ENCODE results near the gene CSAD. TPM values are rescaled to one million over a fixed set of nuclear protein-coding genes. Genes with fewer than 3 reads are reported as not detected.
A peak's percentile ranks its signal among the peaks of the same experiment; 100 is the strongest.

Gene CSAD
- total and polyA plus RNA-seq, 2 of the 13 experiments (the other 11 are each of a cell fraction or from before 2014, with no cell fraction given): 7.2 to 23.5 TPM

DNA sequence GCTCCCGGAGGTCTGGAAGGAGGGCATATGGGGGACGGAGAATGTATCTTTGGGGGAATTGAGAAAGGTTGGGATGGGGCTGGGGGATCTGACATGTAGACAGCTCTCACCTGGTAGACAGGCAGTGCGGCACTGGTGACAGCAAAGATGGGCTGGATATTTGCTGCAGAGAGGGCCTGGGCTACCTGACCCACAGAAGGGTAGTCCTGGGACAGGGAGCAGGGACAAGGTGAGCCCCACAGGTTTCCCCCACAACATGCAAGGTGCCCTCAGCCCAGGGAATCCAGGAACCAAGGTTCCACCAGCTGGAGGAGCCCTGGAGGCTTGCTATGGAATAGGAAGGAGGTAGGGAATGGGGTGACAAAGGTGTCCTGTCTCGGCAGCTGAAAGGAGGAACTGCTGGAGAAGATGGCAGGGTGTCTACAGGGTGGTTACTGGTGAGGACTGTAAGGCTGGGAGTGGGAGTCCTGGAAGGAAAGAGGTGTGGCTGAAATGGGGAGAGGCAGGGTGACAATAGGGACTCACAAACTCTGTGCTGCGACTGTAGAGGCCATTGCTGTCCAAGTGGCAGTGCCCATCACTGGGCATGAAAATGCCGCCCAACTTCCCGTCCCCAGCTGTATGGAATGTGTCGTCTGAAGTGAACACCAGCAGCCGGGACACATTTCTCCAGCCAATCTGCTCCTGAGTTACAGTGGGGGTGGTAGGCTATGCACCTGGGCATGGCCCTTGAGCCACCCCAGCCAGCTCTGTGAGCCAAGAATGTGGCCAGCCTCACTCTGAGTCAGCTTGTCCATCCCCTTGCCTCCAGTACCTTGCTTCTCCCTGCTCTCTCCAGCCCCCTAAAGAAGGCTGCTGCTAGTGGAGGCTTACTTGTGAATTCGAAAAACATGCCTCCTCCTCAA lies 15.0 kb upstream of the CSAD start:
- in situ Hi-C loops (cut with HindIII; ENCODE audit: extremely low pct_ligation_motif_present, low pct_unique_long_range_greater_than_20kb) (no loop called here), intact Hi-C loops (cut with micrococcal nuclease; ENCODE audit: unreplicated experiment) (loop anchor here (2.0 kb wide), 1 partner anchor 37 kb away; no protein-coding TSS in a partner anchor)
- Histone ChIP-seq H2AFZ (ENCODE audit: low read length) (no peak overlapping the region), H3K27ac (ENCODE audit: extremely low read length, insufficient read depth, low read length) (no peak overlapping the region), H4K20me1 (ENCODE audit: insufficient read depth, low read length) (peaks cover 2% of the 10 kb centered on the region; the same call in 1 of the 2 replicates), H3K4me2 (ENCODE audit: low read depth, low read length) (no peak overlapping the region), H3K9ac (ENCODE audit: insufficient read depth, low read depth, low read length) (no peak overlapping the region), H3K9me3 (ENCODE audit: low read length) (no peaks in the 10 kb centered on the region), H3K27me3 (ENCODE audit: control insufficient read depth in 1 of 2, insufficient read depth in 2 of 2, low read length in 2 of 2) (0 out of 5 replicates have a peak, but pooled peaks cover 0 to 2% of the 10 kb centered on the region in 2 experiments), H3K36me3 (replicated peaks in 1 of 2; ENCODE audit: control insufficient read depth in 1 of 2, insufficient read depth in 2 of 2, low read length in 2 of 2) (no peaks in the 10 kb centered on the region; a peak in 2 of 5 replicates), H3K79me2 (ENCODE audit: insufficient read depth, low read length) (no peaks in the 10 kb centered on the region), H3K4me1 (ENCODE audit: insufficient read depth, low read length) (peaks cover 42% of the 10 kb centered on the region), H3K4me3 (replicated peaks in 1 of 3; ENCODE audit: insufficient read depth in 1 of 3, low read depth in 2 of 3, low read length in 3 of 3) (no peak overlapping the region)
- ChIA-PET CTCF (ENCODE audit: low intra/inter-chr PET ratio, low total read pairs) (no interaction called here), POLR2A (interaction anchor here (0.7 to 1.6 kb wide), 7 partner anchors 13 to 130 kb away, joined by 3 to 5 read pairs (median 4); partner anchors contain the start of genes PFDN5 and SPRYD3)
- DNase-seq (ENCODE audit: low spot score) (no peak), FAIRE-seq (no peak), ATAC-seq (0 out of 3 replicates have a peak, but pooled peaks have one; percentile 1)
- WGBS (ENCODE audit: low lambda C conversion rate): 70% methylated on average over 10 of the region's 10 CpGs
- no TSS peak for BruUV-seq (replicated peaks)
- peak in 1 of 2 experiments; percentile 18; a peak in 1 of 4 replicates for TF ChIP-seq POLR2A (IDR thresholded peaks at IDR 0.05; ENCODE audit: insufficient read depth in 1 of 2, low read depth in 2 of 2, low read length in 2 of 2)
- TF ChIP-seq HOXA5 (CRISPR knock-in tag; IDR thresholded peaks at IDR 0.05): no peak
- no peak for TF ChIP-seq SAP130 (CRISPR knock-in tag; IDR thresholded peaks at IDR 0.05; ENCODE audit: low read depth)
- TF ChIP-seq ZMYM2 (CRISPR knock-in tag; IDR thresholded peaks at IDR 0.05): no peak
- no peak for TF ChIP-seq SOX5 (CRISPR knock-in tag; IDR thresholded peaks at IDR 0.05; ENCODE audit: borderline replicate concordance)
- TF ChIP-seq PHF20 (CRISPR knock-in tag; IDR thresholded peaks at IDR 0.05): no peak
- no peak for TF ChIP-seq MLLT10 (CRISPR knock-in tag; IDR thresholded peaks at IDR 0.05)
- TF ChIP-seq REXO4 (CRISPR knock-in tag; IDR thresholded peaks at IDR 0.05; ENCODE audit: borderline replicate concordance): no peak
- TF ChIP-seq, protein P1, sequence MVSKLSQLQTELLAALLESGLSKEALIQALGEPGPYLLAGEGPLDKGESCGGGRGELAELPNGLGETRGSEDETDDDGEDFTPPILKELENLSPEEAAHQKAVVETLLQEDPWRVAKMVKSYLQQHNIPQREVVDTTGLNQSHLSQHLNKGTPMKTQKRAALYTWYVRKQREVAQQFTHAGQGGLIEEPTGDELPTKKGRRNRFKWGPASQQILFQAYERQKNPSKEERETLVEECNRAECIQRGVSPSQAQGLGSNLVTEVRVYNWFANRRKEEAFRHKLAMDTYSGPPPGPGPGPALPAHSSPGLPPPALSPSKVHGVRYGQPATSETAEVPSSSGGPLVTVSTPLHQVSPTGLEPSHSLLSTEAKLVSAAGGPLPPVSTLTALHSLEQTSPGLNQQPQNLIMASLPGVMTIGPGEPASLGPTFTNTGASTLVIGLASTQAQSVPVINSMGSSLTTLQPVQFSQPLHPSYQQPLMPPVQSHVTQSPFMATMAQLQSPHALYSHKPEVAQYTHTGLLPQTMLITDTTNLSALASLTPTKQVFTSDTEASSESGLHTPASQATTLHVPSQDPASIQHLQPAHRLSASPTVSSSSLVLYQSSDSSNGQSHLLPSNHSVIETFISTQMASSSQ (IDR thresholded peaks at IDR 0.05; ENCODE audit: low read depth): no peak
- TF ChIP-seq, protein P1 (CRISPR knock-in tag; IDR thresholded peaks at IDR 0.05; ENCODE audit: borderline replicate concordance): no peak
- no peak for TF ChIP-seq ZNF607 (CRISPR knock-in tag; IDR thresholded peaks at IDR 0.05; ENCODE audit: borderline replicate concordance)
- no peak for TF ChIP-seq ZNF83 (CRISPR knock-in tag; IDR thresholded peaks at IDR 0.05; ENCODE audit: borderline replicate concordance)
- TF ChIP-seq, protein P2, sequence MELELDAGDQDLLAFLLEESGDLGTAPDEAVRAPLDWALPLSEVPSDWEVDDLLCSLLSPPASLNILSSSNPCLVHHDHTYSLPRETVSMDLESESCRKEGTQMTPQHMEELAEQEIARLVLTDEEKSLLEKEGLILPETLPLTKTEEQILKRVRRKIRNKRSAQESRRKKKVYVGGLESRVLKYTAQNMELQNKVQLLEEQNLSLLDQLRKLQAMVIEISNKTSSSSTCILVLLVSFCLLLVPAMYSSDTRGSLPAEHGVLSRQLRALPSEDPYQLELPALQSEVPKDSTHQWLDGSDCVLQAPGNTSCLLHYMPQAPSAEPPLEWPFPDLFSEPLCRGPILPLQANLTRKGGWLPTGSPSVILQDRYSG (CRISPR knock-in tag; IDR thresholded peaks at IDR 0.05): no peak
- TF ChIP-seq, protein P3, sequence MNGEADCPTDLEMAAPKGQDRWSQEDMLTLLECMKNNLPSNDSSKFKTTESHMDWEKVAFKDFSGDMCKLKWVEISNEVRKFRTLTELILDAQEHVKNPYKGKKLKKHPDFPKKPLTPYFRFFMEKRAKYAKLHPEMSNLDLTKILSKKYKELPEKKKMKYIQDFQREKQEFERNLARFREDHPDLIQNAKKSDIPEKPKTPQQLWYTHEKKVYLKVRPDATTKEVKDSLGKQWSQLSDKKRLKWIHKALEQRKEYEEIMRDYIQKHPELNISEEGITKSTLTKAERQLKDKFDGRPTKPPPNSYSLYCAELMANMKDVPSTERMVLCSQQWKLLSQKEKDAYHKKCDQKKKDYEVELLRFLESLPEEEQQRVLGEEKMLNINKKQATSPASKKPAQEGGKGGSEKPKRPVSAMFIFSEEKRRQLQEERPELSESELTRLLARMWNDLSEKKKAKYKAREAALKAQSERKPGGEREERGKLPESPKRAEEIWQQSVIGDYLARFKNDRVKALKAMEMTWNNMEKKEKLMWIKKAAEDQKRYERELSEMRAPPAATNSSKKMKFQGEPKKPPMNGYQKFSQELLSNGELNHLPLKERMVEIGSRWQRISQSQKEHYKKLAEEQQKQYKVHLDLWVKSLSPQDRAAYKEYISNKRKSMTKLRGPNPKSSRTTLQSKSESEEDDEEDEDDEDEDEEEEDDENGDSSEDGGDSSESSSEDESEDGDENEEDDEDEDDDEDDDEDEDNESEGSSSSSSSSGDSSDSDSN (CRISPR knock-in tag; IDR thresholded peaks at IDR 0.05): 0 out of 2 replicates have a peak, but pooled peaks have one; percentile 19
- TF ChIP-seq, protein P4, sequence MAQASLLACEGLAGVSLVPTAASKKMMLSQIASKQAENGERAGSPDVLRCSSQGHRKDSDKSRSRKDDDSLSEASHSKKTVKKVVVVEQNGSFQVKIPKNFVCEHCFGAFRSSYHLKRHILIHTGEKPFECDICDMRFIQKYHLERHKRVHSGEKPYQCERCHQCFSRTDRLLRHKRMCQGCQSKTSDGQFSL (CRISPR knock-in tag; IDR thresholded peaks at IDR 0.05): no peak

Measured in HepG2 (cell line).